HEK293T (cell line): ENCODE data around the gene PON3.
"Not testable (repeated sequence)": the region's sequence is repeated elsewhere in the genome, so short reads cannot be mapped to it uniquely, and the experiment has no call there.

Experiments
- CTCF ChIA-PET: fragments of 350-600 bp; formaldehyde crosslinking; extraction: SDS; loops from one replicate; lab custom pipeline; 2021; ENCODE audit warnings: antibody characterized with exemption, inconsistent platforms; lab: Yijun Ruan, JAX
- POLR2A ChIA-PET: fragments of 350-600 bp; formaldehyde crosslinking; extraction: SDS; loops from one replicate; lab custom pipeline; 2020; ENCODE audit warnings: antibody characterized with exemption, inconsistent platforms; lab: Yijun Ruan, JAX
- DNase-seq: peaks from one replicate; pipeline ENCODE4 v3.0.0; 2012; ENCODE audit warnings: mixed read lengths; ENCODE audit errors: extremely low spot score
- ARNT ChIP-seq: fragments of 450-650 bp; IDR thresholded peaks from 2 replicates; pipeline ENCODE4 v1.6.1; 2017; ENCODE audit warnings: mild to moderate bottlenecking
- BHLHE40 ChIP-seq: fragments of 450-650 bp; IDR thresholded peaks from 2 replicates; pipeline ENCODE4 v1.6.1; 2016; ENCODE audit warnings: mild to moderate bottlenecking, moderate library complexity, borderline replicate concordance
- CTBP1 ChIP-seq: fragments of 450-650 bp; IDR thresholded peaks from 2 replicates; pipeline ENCODE4 v1.6.1; 2016; ENCODE audit warnings: borderline replicate concordance
- ELF4 ChIP-seq: fragments of 450-650 bp; IDR thresholded peaks from 2 replicates; pipeline ENCODE4 v1.6.1; 2017; ENCODE audit warnings: antibody characterized with exemption
- FOXA1 ChIP-seq: fragments of 450-650 bp; IDR thresholded peaks from 2 replicates; pipeline ENCODE4 v1.6.1; 2016; ENCODE audit warnings: mild to moderate bottlenecking
- FOXK2 ChIP-seq: fragments of 450-650 bp; IDR thresholded peaks from 2 replicates; pipeline ENCODE4 v1.6.1; 2016; ENCODE audit warnings: mild to moderate bottlenecking
- FOXM1 ChIP-seq: fragments of 450-650 bp; IDR thresholded peaks from 2 replicates; pipeline ENCODE4 v1.6.1; 2017; ENCODE audit warnings: mild to moderate bottlenecking, borderline replicate concordance
- HDGF ChIP-seq: fragments of 450-650 bp; IDR thresholded peaks from 2 replicates; pipeline ENCODE4 v1.6.1; 2017; ENCODE audit warnings: antibody characterized with exemption, borderline replicate concordance
- L3MBTL2 ChIP-seq: fragments of 450-650 bp; conservative IDR thresholded peaks from 2 replicates; pipeline ENCODE4 v1.6.1; 2016; ENCODE audit warnings: mild to moderate bottlenecking
- LEF1 ChIP-seq: fragments of 450-650 bp; IDR thresholded peaks from 2 replicates; pipeline ENCODE4 v1.6.1; 2017; ENCODE audit warnings: mild to moderate bottlenecking, borderline replicate concordance
- NFRKB ChIP-seq: fragments of 450-650 bp; IDR thresholded peaks from 2 replicates; pipeline ENCODE4 v1.6.1; 2016; ENCODE audit warnings: mild to moderate bottlenecking, moderate library complexity
- PKNOX1 ChIP-seq: fragments of 450-650 bp; IDR thresholded peaks from 2 replicates; pipeline ENCODE4 v1.6.1; 2016
- SP1 ChIP-seq: fragments of 450-650 bp; IDR thresholded peaks from 2 replicates; pipeline ENCODE4 v1.6.1; 2017
- SUZ12 ChIP-seq: fragments of 450-650 bp; IDR thresholded peaks from 2 replicates; pipeline ENCODE4 v1.6.1; 2016; ENCODE audit warnings: mild to moderate bottlenecking
- TARDBP ChIP-seq: fragments of 450-650 bp; IDR thresholded peaks from 2 replicates; pipeline ENCODE4 v1.6.1; 2016
- ZNF384 ChIP-seq: fragments of 450-650 bp; IDR thresholded peaks from 2 replicates; pipeline ENCODE4 v1.6.1; 2016

PON3 gene

GRCh38 chr7:95398155-95398940 is 2.2 kb upstream of the PON3 start:
- ChIA-PET CTCF (no interaction called here), POLR2A (no interaction called here)
- TF ChIP-seq FOXA1 (no peak), ARNT (no peak), PKNOX1 (no peak), ZNF384 (no peak), SP1 (no peak), FOXK2 (no peak), SUZ12 (no peak), FOXM1 (no peak), NFRKB (no peak), LEF1 (no peak), TARDBP (no peak), CTBP1 (no peak), ELF4 (no peak), HDGF (no peak), L3MBTL2 (no peak), BHLHE40 (no peak)
- DNase-seq, result no peak

GRCh38 chr7:95397381-95397780 is 1.2 kb upstream of the PON3 start:
- ChIA-PET POLR2A (no interaction called here), CTCF (no interaction called here)
- TF ChIP-seq FOXM1, result no peak
- no peak for TF ChIP-seq SUZ12
- TF ChIP-seq FOXK2, result no peak
- TF ChIP-seq ARNT, result no peak
- TF ChIP-seq HDGF, result no peak
- no peak for TF ChIP-seq TARDBP
- DNase-seq, result no peak

GRCh38 chr7:95395755-95396135 is 430 bp downstream of the PON3 start:
- CTCF ChIA-PET, result no interaction called here
- TF ChIP-seq L3MBTL2 (no peak), ELF4 (no peak), PKNOX1 (no peak), CTBP1 (no peak), TARDBP (no peak), ARNT (no peak), FOXM1 (no peak), BHLHE40 (no peak), ZNF384 (no peak), SP1 (no peak)
- DNase-seq, result no peak
- POLR2A ChIA-PET, result no interaction called here

DNA sequence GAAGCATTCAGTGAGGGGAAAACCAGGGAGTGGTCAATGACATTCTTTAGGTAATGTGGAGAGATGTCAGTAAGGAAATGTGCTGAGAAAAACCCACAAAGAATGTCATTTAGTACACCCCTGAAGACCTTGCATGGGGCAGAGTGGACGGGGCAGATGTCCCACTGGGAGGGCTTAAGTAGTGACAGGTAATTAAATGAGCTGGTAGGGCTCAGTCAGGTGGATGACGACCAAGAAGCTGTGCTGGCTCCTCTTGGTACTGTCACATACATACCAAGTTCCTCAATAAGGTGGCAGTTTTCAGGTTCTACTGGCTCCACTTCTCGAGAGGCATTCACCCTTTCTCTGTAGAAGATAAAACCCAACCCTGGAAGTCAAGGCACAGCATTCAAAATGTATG is 1.8 kb downstream of the PON3 start:
- TF ChIP-seq PKNOX1 (no peak), ZNF384 (no peak), TARDBP (no peak), BHLHE40 (no peak), FOXA1 (no peak), NFRKB (no peak), LEF1 (no peak)
- DNase-seq, result no peak
- POLR2A ChIA-PET, result no interaction called here
- CTCF ChIA-PET, result no interaction called here

DNA sequence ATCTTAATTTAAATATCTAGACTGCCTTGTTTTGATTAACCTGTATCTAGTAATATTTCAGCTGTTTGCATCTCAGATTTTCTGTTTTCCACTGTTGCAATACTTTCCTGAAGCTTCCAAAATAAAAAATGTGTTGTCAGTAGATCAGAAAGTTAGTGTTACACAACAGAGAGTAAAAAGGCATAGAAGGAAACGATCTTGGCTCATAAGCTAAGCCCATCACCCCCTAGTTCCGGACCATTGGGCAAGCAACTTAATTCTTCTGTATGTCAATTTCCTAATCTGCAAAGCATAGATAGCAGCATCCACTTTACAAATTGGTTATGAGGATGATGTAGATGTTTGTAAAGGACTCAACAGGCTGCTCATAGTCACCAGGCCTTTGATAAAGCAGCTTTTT is 4.4 kb downstream of the PON3 start:
- DNase-seq, result no peak
- no peak for TF ChIP-seq ELF4
- TF ChIP-seq CTBP1, result no peak
- TF ChIP-seq ARNT, result no peak
- no peak for TF ChIP-seq BHLHE40
- TF ChIP-seq FOXK2, result no peak
- no peak for TF ChIP-seq ZNF384
- TF ChIP-seq SUZ12, result no peak
- TF ChIP-seq LEF1, result no peak
- TF ChIP-seq HDGF, result no peak
- TF ChIP-seq FOXA1, result no peak
- POLR2A ChIA-PET, result no interaction called here
- CTCF ChIA-PET, result no interaction called here

DNA sequence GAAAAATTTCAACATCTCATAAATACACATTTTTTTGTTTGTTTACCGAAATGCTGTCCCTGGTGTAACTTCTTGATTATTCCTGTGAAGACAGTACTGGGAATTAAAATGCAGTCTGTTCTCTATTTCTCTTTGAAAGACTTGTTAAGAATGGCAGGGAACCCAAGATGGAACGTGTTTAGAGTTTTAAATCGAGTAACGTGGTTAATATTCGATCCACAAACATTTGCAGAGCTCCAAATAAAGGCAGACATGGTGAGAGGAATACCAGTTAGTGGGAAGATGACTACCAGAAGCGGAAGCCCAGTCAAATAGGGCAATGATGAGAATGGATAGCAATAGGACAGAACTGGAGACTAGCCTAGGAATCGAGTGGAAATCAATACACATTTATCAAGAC is 6.7 kb downstream of the PON3 start:
- no peak for TF ChIP-seq PKNOX1
- TF ChIP-seq HDGF, result no peak
- TF ChIP-seq TARDBP, result no peak
- no peak for TF ChIP-seq BHLHE40
- TF ChIP-seq FOXK2, result no peak
- TF ChIP-seq NFRKB, result no peak
- TF ChIP-seq L3MBTL2, result no peak
- TF ChIP-seq FOXM1, result no peak
- no peak for TF ChIP-seq SP1
- no peak for TF ChIP-seq ARNT
- no peak for TF ChIP-seq FOXA1
- TF ChIP-seq CTBP1, result no peak
- CTCF ChIA-PET, result no interaction called here
- POLR2A ChIA-PET, result no interaction called here
- DNase-seq, result no peak

DNA sequence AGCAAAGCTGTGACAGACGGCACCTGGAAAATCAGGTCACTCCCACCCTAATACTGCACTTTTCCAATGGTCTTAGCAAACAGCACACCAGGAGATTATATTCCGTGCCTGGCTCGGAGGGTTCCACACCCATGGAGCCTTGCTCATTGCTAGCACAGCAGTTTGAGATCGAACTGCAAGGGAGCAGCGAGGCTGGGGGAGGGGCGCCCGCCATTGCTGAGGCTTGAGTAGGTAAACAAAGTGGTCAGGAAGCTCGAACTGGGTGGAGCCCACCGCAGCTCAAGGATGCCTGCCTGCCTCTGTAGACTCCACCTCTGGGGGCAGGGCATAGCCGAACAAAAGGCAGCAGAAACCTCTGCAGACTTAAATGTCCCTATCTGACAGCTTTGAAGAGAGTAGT is 16.7 kb downstream of the PON3 start:
- DNase-seq, CTCF ChIA-PET, POLR2A ChIA-PET: not testable (repeated sequence)
